HuH-7.5 (cell line): Measurements from ENCODE around the gene PRKCE.

ENCODE experiments used
- DNase-seq: peaks from one replicate; pipeline ENCODE4 v3.0.0; 2011; ENCODE audit warnings: low spot score

The PRKCE gene

DNA sequence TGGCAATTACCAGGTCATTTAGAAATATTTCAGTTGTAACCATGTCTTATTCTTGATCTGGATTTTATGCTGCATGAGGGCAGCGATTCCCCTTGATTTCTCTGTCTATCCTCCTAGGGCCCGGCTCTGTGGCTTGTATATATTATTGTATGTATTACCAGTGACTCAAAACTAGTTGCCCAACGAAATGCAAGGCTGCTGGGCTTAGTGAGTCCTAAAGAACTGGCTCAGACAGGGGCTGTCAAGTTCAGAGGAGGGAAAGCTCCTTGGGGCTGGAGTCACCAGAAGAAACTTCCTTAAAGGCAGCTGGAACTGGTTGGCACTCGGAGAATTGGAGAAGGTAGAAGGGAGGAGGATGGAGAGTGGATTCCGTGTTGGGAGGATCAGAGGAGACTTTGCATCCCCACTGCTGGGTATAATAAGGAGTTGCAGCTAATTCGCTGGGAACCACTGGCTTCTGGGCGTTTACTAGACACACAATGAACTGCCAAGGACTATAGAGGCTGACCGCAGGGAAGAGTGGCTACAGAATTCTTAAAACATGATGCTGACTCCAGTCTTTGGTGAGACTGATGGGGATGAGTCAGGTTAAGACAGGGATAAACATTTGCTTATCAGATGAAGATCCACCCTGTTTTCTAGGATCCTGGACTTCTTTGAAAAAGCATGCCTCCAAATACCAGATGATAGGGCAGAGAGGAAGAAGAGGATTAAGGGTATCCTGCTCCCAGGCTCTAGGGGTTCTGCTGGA is 104.3 kb downstream of the PRKCE start:
- DNase-seq, result no peak

DNA sequence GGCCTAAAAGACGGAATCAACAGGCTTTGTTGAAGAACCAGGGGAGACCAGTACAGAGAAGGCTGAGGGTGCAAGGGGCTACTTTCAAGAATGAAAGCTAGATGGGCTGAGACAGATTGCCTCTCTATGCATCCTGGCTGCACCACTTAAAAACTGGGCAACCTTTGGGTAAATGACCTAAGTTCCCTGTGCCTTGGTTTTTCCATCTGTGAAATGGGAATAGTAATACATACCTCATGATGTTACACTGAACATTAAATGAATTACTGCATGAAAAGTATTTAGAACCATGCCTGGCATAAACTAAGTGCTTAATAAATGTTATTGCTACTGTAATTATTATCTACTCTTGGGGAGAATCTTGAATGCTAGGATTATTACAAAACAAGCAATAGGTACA is 106.5 kb downstream of the PRKCE start:
- no peak for DNase-seq

DNA sequence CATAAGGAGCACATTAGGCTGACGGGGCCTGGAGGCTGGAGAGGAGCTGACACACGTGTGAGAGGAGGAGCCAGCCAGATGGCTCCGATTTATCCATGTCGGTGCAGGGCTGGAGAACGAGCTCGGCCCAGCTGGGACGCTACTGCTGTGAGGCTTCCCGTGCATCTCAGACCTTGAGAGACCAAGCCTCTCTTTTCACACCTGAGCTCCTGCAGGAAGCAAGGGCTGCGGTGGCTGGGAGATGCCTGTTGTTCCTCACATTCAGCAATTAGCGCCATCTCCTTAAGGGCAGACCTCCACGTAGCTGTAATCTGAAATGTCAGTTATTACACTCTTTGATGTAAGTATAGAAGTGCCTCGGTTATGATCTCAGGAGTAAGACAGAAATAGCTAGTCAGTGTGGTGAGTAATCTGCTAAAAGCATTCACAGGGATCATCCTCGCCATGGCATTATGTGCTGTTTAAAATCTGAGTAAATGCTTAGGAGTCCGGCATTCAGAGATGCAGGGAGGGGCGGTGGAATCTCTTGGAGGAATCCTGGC is 107.9 kb downstream of the PRKCE start:
- DNase-seq, result no peak

DNA sequence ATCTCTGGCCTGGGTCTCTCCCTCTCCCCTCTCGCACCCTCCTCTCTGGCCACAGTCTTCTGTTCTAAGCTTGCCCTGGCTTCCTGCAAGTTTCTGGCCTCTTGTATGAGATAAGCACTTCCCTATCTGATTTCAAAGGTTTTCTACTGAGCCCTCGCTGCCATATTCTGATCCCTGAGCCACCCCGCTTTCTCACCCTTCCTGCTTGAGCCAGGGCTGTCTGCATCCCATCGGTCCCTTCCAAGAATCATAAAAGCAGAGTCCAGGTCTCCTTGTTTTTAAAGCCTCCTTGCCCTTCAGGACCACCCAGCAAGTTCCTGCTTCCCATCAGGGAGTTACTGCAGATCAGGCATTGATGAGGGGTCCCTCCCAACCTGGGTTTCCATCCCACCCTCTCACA is 110.2 kb downstream of the PRKCE start:
- no peak for DNase-seq

DNA sequence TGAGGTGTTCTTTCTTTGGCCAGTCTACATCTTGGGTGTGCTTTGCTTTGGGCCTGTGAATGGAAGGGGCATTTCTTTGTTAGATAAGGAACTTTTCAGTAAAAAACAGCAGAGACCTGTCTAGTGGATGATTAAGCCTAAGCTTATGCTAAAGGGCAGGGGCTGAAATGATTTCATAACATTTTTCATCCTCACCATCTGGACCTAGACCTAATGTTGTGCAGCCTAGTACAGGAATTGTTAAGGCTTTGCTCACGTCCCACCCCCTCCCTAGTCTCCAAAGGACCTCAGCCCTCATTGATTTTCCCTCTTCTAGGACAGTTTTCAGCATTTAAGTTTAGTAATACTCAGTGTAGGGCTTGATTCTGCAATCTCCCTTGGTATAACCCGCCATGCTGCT is 111.8 kb downstream of the PRKCE start:
- DNase-seq, result no peak

DNA sequence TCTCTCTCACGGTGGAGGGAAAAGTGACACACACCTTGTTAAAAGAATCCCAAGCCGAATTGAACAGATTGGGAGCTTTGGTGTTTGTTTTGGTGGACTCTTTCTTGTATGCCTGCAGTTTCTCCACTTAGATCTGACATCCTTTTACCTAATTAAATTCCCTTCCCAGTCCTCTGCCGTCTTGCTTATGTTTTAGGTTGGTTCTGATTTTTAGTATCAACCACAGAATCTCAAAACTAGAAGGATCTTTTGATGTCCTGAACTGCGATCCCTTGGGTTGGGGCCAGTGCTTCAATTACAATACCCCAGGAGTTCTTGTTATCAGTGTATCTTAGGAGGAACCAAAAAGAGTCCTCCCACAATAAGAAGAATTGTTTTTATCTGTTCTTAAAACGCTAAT is 112.3 kb downstream of the PRKCE start:
- DNase-seq, result no peak

DNA sequence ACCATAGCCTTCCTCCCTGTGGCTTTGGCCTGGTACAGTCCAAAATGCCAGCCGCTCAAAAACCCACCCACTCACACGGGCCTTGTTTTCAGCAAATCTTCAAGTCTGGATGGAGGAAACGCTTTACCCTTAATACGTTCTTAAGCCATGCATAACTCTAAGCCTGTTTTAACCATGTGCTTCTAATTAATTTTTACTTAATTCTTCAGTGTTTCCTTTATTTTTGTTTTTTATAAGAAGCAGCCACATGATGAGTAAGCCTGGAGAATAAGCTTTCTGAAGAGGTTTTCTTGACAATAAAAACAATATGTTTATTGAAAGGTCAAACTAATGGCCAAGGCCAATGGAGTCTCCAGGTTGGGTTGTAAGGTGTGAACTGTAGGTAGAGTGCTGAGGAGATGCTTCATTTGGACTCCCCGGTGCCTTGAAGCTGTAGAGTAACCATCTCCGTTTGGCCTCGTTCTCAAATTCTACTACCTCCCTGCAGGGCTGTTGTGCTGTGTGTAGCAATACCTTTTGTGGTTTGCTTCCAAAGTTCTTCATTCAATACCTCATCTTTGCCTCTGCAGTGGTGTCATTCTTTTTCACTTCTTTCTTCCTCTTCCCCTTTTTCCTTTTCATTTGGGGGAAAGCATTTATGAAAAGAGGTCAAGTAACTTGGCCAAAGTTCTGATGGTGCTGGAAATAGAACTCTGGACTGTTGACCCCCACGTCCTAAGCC is 113.7 kb downstream of the PRKCE start:
- no peak for DNase-seq

DNA sequence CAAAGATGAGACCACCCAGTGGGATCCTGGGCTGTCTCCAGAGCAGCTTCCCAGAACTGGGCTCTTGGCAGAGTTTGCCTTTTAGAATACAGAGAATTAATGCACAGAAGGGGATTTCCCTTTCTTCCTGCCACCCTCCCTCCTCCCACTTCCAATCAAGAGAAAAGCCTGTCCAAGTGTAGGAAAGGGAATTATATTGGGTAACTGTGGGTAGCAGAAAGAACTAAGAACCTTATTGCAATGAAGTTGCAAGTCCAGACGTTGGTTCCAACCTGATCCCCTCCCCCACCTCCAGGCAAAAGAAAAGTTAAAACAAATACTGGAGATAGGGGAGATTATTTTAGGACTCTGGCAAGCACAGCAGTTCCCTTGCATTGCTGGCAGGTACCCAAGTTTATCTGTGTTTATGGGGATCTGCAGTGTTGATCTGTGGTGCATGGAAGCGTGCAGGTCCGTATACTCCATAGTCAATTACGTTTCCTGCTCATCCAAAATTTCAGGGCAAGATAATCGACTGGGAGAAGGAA is 114.3 kb downstream of the PRKCE start:
- no peak for DNase-seq

DNA sequence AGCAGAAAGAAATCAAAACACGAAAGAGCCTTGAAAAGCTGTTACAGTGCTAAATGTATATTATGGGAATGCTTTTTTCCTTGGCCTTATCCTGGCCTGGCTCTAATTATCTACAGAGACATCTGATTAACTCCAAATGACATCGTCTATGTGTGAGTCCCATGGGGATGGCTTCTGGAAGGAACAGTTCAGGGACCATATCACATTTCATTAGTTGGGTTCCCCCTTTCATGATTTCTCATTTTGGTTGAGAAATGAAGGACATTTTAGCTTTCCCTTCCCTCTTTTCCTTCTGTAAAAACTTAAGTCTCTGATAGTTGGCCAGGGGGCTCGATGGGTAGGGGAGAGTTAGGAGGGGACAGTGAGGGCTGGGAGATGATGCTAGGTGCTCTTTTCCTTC is 116.7 kb downstream of the PRKCE start:
- DNase-seq, result no peak

DNA sequence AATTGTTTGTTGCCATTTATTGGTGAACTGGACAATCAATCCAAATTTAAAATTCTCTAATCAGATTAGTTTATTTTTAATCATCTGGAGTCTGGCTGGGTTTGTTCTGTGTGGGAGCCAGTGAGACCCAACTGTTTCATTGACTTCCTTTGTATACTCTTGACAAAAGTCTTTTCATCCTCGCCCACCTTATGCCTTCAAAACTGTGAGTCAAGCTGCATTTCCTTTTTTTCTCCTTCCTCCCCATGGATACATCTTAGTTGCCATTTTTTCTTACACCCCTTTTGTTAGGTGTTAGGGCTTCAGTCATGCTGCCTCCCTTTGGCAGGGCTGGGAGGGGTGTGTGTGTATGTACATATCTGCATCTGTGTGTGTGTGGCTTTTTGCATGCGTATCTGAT is 117.6 kb downstream of the PRKCE start:
- no peak for DNase-seq

DNA sequence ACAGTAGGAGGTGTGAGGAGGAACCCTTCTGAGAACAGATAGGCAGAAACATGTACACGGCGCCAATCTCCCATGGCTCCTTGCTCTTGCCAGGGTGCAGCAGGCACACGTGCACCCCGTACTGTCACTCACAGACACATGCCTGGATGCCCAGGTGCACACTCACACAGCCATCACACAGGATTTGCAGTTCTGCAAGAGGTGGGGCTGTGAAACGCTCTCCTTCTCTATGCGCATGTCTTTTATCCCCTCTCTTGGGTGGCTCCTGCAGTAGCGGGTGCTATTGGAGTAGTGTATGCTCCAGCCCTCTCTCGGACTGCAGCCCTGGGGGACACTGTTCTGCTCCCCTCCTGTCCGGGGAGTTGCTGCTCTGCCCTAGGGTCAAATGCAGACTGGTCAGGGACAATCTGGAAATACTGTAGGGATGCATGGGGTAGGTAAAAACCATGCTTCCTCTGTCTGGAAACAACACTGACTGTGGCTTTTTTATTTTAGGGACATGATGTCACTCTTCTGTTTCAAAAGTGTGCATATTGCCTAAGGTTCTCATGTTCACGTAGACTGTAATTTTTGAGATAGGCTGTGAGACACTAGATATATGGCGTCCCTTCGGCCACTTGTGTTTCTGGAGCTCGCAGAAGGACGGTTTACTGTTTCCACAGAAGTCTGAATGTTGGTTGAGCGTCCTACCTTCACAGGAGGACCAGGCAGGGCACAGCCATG is 118.5 kb downstream of the PRKCE start:
- no peak for DNase-seq

DNA sequence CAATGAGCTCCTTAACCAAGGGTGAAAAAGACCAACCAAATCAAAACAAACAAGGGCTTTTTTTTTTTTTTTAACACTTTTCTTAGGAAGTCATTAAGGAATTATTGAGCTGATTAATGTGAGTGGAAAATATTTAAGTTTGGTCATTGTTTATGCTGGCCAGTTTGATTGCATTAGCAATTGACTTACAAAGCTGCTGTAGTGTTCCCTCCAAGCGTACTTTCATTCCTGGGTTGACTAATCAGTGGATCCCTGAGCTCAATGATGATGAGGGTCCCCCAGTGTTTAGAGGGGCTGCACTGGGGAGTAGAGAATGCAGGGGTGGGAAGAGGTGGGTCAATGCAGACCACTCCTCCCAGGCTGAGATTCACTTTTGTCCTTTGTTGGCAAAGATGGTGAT is 119.3 kb downstream of the PRKCE start:
- DNase-seq, result no peak

DNA sequence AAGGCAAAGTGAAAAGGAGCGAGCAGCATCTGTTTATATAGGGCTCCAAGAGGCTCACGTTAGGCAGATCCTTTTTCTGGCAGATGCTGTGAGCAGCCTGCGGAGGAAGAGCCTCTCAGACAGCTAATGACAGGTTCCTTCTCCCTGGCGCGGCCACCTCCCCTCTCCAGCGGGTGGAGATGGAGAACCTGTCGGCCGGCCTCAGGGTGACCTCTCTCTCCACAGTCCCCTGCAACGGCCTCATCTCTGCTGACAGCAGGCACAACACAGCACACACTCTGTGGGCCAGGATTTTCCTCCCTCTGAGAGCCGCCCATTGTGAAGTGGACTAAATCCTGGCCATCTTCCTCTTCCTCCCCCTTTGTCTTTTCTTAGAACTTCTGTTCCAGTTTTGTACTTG is 119.8 kb downstream of the PRKCE start:
- DNase-seq, result peak; percentile 20

DNA sequence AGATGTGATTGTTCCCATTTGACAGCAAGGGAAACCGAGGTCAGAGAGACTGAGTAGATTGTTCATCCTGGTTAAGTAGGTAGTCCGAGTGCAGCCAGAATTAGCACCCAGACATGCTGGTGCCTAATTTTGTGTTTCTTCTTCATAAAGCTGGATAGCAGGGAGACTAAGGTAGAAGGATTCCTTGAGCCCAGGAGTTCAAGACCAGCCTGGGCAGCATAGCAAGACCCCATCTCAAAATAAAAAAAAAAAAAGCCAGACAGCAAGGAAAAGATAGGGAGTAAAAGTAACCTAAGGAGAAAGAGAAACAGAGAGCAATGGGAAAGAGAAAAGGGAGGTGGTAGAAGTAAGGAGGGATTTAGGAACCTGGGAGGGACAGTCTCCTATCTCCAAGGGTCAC is 120.6 kb downstream of the PRKCE start:
- no peak for DNase-seq

DNA sequence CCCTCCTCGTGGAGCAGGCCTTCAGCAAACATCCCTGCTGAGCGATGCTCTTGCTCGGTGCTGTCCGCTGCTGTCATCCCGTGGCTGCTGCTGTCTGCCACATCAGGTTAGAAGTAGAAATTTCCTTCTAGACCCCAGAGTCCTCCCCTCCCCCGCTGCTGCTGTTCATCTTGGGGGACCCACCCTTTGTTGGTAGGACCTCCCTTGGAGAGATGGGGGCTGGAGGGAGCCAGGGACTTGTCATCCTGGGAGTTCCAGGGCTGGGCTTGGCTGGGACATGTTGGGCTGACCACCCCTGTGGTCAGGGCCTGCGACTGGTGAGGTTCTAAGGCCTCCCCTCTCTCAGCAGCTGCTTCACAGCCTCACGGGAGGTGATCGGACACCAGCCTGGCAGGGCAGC is 122.4 kb downstream of the PRKCE start:
- DNase-seq, result no peak

DNA sequence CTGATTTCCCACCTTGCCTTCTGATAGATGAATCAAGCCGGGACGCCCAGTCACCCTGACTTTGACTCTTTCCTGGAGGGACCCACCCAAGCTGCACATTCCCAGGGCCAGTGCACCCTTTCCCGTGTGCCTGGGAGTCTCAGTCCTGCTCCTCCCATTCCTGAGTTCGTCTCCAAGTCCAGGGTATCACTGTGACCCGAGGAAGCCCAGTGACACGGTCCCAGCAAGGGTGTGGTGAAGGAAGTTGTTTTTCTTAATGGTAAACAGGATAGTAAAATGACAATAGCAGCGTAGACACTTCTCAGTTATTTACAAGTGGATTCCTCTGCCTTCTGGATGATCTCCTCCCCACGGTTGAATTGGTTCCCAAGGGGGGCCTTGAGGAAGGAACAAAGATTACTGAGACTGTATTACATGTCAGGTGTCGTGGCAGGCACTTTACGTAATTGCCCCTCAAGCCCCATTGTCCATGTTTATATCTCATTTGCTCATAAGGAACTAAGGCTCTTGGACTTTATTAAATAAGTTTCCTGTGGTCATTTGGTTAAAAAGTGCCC is 123.3 kb downstream of the PRKCE start:
- no peak for DNase-seq

DNA sequence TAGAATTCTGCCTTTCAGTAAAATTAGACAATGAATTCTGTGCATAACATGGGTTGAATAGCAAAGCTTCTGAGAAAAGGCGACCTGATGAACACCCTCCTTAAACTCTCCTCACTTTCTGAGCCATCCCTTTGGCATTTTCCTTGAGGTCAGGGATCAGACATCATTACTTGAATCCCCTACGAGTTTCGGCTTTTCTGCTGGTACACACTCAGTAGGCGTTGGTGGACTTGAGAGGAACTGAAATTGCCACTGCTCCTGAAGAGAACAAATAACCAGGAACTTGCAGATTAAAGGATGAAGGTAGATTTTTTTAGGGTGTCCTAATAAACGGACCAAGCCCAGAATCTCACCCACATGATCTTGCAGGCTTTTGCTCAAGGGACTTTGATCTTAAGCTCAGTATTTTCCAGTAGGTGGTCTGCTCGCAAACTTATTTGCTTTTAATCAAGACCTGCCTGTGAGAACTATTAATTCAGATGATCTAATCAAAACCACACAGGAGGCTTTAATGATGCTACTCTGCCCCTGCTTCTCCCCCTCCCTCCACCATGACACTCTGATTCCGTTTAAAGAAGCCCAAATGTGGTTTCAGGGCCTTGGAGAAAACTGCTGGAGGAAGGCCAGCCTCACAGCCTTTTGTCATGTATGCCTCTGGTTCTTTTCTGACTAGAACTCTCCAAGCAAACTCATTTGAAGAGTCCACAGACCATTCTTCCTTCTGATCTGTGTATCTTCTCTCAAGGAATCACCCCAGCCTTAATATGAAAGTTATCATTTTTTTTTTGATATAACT is 124.9 kb downstream of the PRKCE start:
- no peak for DNase-seq

DNA sequence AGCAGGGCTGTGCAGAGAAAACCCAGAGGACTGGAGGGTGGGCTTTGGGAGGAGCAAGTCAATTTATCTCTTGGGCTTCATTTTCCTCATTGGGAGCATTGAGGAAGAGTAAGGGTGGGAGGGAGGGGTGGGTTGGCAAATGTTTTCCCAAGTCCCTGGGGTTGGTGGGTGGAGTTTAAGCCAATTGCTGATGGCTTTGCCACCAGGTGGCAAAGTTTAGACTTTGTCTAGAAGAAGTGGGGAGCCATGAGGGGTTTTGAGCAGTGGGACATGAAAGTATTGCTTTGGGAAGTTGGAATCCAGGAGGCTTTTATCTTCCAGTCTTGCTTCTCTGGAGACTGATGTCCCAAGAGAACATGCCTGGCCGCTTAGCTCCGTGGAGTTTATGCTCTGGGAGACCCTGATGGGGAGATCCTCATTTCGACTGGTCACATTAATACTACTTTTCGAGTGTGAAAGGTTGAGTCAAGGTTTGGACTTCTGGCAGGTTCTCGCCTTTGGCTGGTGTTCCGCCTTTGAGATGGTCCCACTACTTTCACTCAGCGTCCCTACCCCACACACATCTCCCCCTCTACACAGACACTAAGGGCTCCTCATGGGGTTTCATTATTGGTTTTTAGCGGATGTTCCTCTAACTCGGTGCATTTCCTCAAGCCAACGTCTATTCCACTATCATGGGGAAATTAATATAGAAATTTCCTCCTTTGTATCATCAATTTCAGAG is 126.7 kb downstream of the PRKCE start:
- DNase-seq, result no peak

DNA sequence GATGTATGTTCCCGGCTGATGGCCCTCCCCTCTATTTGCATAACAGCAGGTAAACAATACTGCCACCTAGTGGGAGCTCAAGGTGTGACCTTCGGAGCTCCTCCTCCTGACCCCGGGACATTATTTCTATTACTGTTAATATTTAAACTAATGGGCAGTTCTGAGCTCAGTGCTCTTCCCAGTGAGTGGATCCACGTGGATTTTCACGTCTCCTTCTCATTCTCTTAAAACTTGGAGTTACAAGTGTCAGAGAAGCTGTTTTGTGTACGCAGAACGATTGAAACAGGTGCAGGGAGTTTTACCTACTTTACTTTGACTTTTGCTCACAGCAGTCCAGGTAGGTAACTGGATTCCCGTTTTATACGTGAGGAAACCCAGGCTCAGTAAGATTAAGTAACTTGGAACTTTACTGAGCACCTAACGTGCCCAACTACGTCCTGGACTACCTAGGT is 127.3 kb downstream of the PRKCE start:
- peak; percentile 77 for DNase-seq

DNA sequence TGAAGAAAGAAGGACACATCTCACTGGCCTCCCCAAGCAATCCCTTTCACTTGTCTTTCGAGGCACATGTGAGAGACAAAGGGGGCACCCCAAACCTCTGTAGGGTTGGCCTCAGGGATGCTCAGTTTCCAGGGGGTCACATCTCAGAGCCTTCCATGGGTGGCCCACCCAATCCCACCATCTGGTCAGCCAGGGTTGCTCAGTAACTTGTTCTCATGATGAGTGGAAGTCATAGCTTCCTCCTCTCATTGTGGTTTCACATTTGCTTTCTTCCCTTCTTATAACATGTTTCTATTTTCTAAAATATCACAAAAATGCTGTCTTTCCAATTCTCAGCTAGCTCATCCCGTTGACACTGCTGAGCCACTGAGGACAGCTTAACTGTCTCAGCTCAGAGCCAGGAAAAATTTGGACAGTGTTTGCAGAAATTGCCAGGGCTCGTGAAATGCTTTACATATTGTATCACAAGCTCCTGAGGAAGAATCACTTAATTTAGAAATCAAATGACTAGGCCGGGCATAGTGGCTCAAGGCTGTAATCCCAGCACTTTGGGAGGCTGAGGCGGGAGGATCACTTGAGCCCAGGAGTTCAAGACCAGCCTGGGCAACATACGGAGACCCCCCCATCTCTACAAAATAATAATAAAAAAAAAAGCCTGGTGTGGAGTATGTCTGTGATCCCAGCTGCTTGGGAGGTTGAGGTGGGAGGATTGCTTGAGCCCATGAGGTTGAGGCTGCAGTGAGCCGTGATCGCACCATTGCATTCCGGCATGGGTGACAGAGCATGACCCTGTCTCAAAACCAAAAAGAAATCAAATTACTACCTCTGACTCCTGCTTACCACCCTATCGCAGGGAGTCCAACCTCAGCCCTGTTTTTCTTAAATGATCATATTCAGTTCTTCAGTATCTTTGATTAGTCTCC is 129.3 kb downstream of the PRKCE start:
- no peak for DNase-seq
